ENCODE results near the gene C4orf50.

Gene C4orf50

DNA sequence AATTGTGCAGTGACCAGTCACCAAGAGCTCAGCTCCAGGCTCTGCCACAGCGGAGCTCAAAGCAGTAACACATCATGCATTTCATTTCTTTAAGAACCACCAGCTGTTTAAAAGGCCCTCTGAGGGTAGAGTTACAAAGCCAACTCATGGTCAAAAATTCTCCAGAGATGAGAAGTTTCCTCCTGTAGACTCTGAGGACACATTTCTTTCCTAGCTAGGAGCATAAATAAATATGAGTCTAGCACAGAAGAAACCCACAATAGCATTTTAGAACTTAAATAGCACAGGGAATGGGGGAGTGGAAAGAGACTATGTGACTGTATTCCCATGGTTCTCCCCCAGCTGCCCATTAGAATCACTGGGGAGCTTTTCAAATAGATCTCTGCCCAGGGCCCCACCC is 118.8 kb downstream of the C4orf50 start:
- no peak overlapping the region for H3K9ac ChIP-seq (ENCODE audit: low read depth in 1 of 2, low read length in 2 of 2)
- no peaks in the 10 kb centered on the region for H3K36me3 ChIP-seq (ENCODE audit: control insufficient read depth in 1 of 2, insufficient read depth in 2 of 2, low read length in 2 of 2)
- no peaks in the 10 kb centered on the region for H3K9me3 ChIP-seq (ENCODE audit: control insufficient read depth in 1 of 2, low read length in 2 of 2)
- H3K27me3 ChIP-seq (ENCODE audit: control insufficient read depth in 1 of 2, insufficient read depth in 2 of 2, low read length in 2 of 2), result peaks cover 0 to 10% of the 10 kb centered on the region in 2 donors
- no peaks in the 10 kb centered on the region for H3K4me1 ChIP-seq (ENCODE audit: control insufficient read depth in 1 of 2, insufficient read depth in 2 of 2, low read length in 2 of 2)
- H3K27ac ChIP-seq (ENCODE audit: low read depth, low read length), result no peak overlapping the region
- no peak overlapping the region for H3K4me3 ChIP-seq (ENCODE audit: low read depth in 1 of 2, low read length in 2 of 2)

DNA sequence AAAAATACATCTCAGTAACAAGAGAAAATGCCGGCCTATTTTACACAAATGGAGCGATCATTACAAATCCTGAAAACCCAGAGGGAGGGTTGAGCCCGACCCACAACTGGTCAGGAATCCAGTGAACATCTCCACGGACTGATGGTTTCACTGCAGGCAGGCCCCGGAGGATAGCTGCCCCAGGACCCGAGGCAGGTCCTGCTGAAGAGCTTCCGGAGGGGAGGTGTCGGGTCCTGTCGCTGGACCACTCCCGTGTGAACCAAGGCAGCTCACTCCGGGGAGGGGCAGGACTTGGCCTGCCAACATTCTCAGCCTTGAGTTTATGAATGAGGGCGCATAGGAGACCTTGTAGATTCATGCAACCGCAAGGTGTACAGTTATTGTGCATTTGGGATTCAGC is 120.6 kb downstream of the C4orf50 start:
- Histone ChIP-seq H3K4me3 (ENCODE audit: low read depth in 1 of 2, low read length in 2 of 2) (no peak overlapping the region), H3K27me3 (ENCODE audit: control insufficient read depth in 1 of 2, insufficient read depth in 2 of 2, low read length in 2 of 2) (peaks cover 11 to 19% of the 10 kb centered on the region in 2 donors), H3K9ac (ENCODE audit: low read depth in 1 of 2, low read length in 2 of 2) (no peak overlapping the region), H3K4me1 (ENCODE audit: control insufficient read depth in 1 of 2, insufficient read depth in 2 of 2, low read length in 2 of 2) (no peaks in the 10 kb centered on the region), H3K36me3 (ENCODE audit: control insufficient read depth in 1 of 2, insufficient read depth in 2 of 2, low read length in 2 of 2) (no peaks in the 10 kb centered on the region), H3K9me3 (ENCODE audit: control insufficient read depth in 1 of 2, low read length in 2 of 2) (no peaks in the 10 kb centered on the region), H3K27ac (ENCODE audit: low read depth, low read length) (no peak overlapping the region)

DNA sequence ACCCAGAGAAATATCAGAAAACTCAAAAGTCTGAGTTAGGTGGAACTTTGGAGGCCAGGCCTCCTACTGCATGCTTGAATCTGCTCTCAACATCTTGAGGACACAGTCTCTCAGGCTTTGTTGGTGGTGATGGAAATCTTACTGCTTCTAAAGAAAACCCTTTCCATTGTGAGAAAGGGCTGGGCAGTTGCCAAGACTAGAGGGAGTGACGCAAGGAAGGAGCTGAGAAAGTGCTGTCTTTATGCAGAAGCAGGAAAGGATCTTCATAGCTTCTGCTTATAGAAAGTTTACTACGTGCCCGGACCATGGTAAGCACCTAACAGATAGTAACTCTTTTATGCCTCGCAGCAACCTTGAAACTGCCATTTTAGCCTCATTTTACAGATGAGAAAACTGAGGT is 122.9 kb downstream of the C4orf50 start:
- no peak overlapping the region for H3K4me3 ChIP-seq (ENCODE audit: low read depth in 1 of 2, low read length in 2 of 2)
- H3K36me3 ChIP-seq (ENCODE audit: control insufficient read depth in 1 of 2, insufficient read depth in 2 of 2, low read length in 2 of 2), result no peaks in the 10 kb centered on the region
- no peak overlapping the region for H3K27ac ChIP-seq (ENCODE audit: low read depth, low read length)
- no peaks in the 10 kb centered on the region for H3K9me3 ChIP-seq (ENCODE audit: control insufficient read depth in 1 of 2, low read length in 2 of 2)
- no peaks in the 10 kb centered on the region for H3K4me1 ChIP-seq (ENCODE audit: control insufficient read depth in 1 of 2, insufficient read depth in 2 of 2, low read length in 2 of 2)
- no peak overlapping the region for H3K9ac ChIP-seq (ENCODE audit: low read depth in 1 of 2, low read length in 2 of 2)
- peaks cover 21 to 37% of the 10 kb centered on the region in 2 donors for H3K27me3 ChIP-seq (ENCODE audit: control insufficient read depth in 1 of 2, insufficient read depth in 2 of 2, low read length in 2 of 2)

DNA sequence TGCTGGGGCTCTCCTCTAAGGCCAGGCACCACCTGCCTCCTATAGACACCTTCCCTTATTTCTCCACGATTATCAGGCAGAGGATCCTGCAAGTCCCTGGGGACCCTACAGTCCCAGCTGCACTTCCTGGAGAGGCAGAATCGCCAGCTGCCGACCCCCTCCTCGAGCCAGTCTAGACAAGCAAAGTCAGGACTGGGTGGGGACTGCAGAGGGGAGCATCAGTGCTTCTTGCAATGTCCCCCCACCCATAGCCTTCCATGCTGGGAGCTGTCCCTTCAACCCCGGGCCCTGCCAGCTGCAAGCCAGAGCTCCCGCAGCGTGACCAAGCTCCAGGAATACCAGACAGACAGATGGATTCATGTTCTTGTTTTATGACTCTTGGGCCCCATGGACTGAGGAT is 124.0 kb downstream of the C4orf50 start:
- Histone ChIP-seq H3K4me1 (ENCODE audit: control insufficient read depth in 1 of 2, insufficient read depth in 2 of 2, low read length in 2 of 2) (no peaks in the 10 kb centered on the region), H3K27me3 (ENCODE audit: control insufficient read depth in 1 of 2, insufficient read depth in 2 of 2, low read length in 2 of 2) (peaks cover 30 to 46% of the 10 kb centered on the region in 2 donors), H3K4me3 (ENCODE audit: low read depth in 1 of 2, low read length in 2 of 2) (no peak overlapping the region), H3K27ac (ENCODE audit: low read depth, low read length) (no peak overlapping the region), H3K9ac (ENCODE audit: low read depth in 1 of 2, low read length in 2 of 2) (no peak overlapping the region), H3K36me3 (ENCODE audit: control insufficient read depth in 1 of 2, insufficient read depth in 2 of 2, low read length in 2 of 2) (no peaks in the 10 kb centered on the region), H3K9me3 (ENCODE audit: control insufficient read depth in 1 of 2, low read length in 2 of 2) (no peaks in the 10 kb centered on the region)

- Histone ChIP-seq H3K36me3 (ENCODE audit: control insufficient read depth in 1 of 2, insufficient read depth in 2 of 2, low read length in 2 of 2) (no peaks in the 10 kb centered on the region), H3K9ac (ENCODE audit: low read depth in 1 of 2, low read length in 2 of 2) (no peak overlapping the region), H3K4me3 (ENCODE audit: low read depth in 1 of 2, low read length in 2 of 2) (no peak overlapping the region), H3K27ac (ENCODE audit: low read depth, low read length) (no peak overlapping the region), H3K27me3 (ENCODE audit: control insufficient read depth in 1 of 2, insufficient read depth in 2 of 2, low read length in 2 of 2) (peaks cover 36 to 52% of the 10 kb centered on the region in 2 donors), H3K9me3 (ENCODE audit: control insufficient read depth in 1 of 2, low read length in 2 of 2) (no peaks in the 10 kb centered on the region), H3K4me1 (ENCODE audit: control insufficient read depth in 1 of 2, insufficient read depth in 2 of 2, low read length in 2 of 2) (no peaks in the 10 kb centered on the region)
These were observed 124.6 kb downstream of the C4orf50 start for GRCh38 chr4:5893591-5893990.

DNA sequence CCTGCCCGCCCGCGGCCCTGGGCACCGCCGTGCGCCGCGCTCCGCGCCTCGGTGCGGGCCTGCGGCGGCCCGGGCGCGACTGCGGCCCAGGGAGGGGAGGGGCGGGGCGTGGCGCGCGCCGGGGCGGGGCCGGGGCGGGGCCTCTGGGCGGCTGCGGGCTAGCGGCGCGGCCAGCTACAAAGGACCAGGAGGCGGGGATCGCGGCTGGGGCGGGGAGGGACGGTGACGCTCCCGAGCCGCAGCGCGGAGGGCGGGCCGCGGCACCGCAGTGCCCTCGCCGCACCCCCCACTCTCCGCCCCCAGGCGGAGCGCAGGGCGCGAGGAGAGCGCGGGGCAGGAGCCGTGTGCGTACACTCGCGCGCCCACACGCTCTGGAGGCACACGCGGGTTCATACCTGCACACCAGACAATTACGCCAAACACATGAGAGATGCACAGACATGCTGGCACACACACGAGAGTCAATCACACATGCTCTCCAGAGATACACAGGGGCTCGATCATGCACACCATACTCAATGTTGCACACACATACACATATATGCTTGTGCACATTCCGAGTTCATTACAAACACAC is 125.1 kb downstream of the C4orf50 start, which contains the start of gene CRMP1:
Gene CRMP1 (minus strand): TSS at position 83 of the 577 bp plus-strand sequence. CDS start 117 bp downstream, outside the sequence.
- no peaks in the 10 kb centered on the region for H3K4me1 ChIP-seq (ENCODE audit: control insufficient read depth in 1 of 2, insufficient read depth in 2 of 2, low read length in 2 of 2)
- H3K9ac ChIP-seq (ENCODE audit: low read depth in 1 of 2, low read length in 2 of 2), result no peak within 1 kb of the TSS
- no peaks in the 10 kb centered on the region for H3K9me3 ChIP-seq (ENCODE audit: control insufficient read depth in 1 of 2, low read length in 2 of 2)
- H3K27ac ChIP-seq (ENCODE audit: low read depth, low read length), result no peak within 1 kb of the TSS
- H3K4me3 ChIP-seq (ENCODE audit: low read depth in 1 of 2, low read length in 2 of 2), result no peak within 1 kb of the TSS
- H3K36me3 ChIP-seq (ENCODE audit: control insufficient read depth in 1 of 2, insufficient read depth in 2 of 2, low read length in 2 of 2), result no peaks in the 10 kb centered on the region
- peaks cover 37 to 51% of the 10 kb centered on the region in 2 donors for H3K27me3 ChIP-seq (ENCODE audit: control insufficient read depth in 1 of 2, insufficient read depth in 2 of 2, low read length in 2 of 2)

- no peaks in the 10 kb centered on the region for H3K4me1 ChIP-seq (ENCODE audit: control insufficient read depth in 1 of 2, insufficient read depth in 2 of 2, low read length in 2 of 2)
- H3K27me3 ChIP-seq (ENCODE audit: control insufficient read depth in 1 of 2, insufficient read depth in 2 of 2, low read length in 2 of 2), result peaks cover 39 to 46% of the 10 kb centered on the region in 2 donors
- no peak overlapping the region for H3K27ac ChIP-seq (ENCODE audit: low read depth, low read length)
- no peak overlapping the region for H3K9ac ChIP-seq (ENCODE audit: low read depth in 1 of 2, low read length in 2 of 2)
- no peaks in the 10 kb centered on the region for H3K36me3 ChIP-seq (ENCODE audit: control insufficient read depth in 1 of 2, insufficient read depth in 2 of 2, low read length in 2 of 2)
- H3K4me3 ChIP-seq (ENCODE audit: low read depth in 1 of 2, low read length in 2 of 2), result no peak overlapping the region
- no peaks in the 10 kb centered on the region for H3K9me3 ChIP-seq (ENCODE audit: control insufficient read depth in 1 of 2, low read length in 2 of 2)
These were observed 125.8 kb downstream of the C4orf50 start for GRCh38 chr4:5892323-5893003.

DNA sequence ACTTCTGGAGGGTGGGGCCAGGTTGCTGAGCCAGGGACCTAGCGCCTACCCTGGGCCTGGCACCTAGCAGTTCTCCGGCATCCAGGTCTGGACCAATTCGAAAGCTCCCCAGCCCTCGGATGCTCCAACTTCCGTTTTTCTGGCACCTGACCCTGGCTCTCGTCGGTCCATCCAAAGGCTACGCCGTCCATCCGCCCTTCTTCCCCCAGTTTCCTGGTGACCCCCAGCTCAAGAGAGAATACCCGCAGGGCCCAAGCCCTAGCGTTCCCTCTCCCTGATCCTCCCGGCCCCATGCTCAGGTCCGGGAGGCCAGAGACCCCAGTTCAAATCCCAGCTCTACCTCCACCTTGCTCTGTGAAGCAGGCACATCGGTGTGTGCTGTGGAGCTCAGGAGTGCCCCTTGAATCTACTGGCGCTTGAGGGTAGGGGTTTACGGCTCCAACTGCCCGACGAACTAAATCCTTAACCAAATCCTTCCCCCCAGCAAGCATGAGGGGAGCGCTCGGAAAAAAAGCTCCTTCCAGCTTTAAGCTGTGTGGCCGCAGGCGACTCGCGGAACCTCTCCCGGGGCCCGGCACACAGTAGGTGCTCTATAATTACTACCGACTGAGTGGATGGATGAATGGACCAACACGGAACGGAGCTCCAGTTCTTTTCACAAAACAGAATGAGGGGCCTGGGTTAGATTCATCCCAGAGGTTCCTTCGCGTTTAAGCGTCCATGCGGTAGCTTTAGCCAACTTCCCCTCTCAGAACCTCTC is 126.5 kb downstream of the C4orf50 start:
- Histone ChIP-seq H3K4me3 (ENCODE audit: low read depth in 1 of 2, low read length in 2 of 2) (no peak overlapping the region), H3K4me1 (ENCODE audit: control insufficient read depth in 1 of 2, insufficient read depth in 2 of 2, low read length in 2 of 2) (no peaks in the 10 kb centered on the region), H3K9me3 (ENCODE audit: control insufficient read depth in 1 of 2, low read length in 2 of 2) (no peaks in the 10 kb centered on the region), H3K27ac (ENCODE audit: low read depth, low read length) (no peak overlapping the region), H3K27me3 (ENCODE audit: control insufficient read depth in 1 of 2, insufficient read depth in 2 of 2, low read length in 2 of 2) (peaks cover 44 to 52% of the 10 kb centered on the region in 2 donors), H3K36me3 (ENCODE audit: control insufficient read depth in 1 of 2, insufficient read depth in 2 of 2, low read length in 2 of 2) (no peaks in the 10 kb centered on the region), H3K9ac (ENCODE audit: low read depth in 1 of 2, low read length in 2 of 2) (no peak overlapping the region)

DNA sequence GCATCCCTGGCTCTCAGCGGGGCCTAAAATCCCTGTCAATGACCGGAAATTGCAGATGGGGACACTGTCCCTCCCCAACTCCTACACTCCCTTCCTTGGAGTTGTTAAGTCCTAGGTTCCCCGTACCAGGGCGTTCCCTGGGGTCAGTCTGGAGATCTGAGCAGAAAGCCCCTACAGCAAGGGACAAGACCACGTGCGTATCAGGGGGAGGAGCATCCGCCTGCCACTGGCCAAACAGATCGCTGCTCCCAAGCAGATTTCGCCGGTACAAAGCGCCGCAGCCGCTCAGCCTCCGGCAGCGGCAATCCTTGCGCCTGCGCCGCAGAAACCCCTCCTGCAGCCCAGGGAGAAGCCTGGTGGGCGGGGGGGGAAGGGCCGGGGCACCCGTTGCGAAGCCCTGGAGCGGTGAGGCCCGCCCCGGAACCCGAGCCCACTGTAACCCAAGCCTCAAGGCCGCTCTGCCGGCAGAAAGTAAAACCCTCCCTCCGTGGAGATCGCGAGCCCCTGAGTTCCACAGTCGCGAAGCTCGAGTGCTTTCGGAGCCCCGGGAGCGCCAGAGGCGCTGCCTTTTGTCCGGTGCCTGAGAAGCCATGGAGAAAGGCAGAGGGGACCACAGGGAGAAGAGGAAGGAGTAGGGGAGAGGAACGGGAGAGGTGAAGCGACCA is 128.0 kb downstream of the C4orf50 start:
- H3K4me3 ChIP-seq (ENCODE audit: low read depth in 1 of 2, low read length in 2 of 2), result no peak overlapping the region
- H3K27ac ChIP-seq (ENCODE audit: low read depth, low read length), result no peak overlapping the region
- no peak overlapping the region for H3K9ac ChIP-seq (ENCODE audit: low read depth in 1 of 2, low read length in 2 of 2)

More for the DNA sequence above, 128.0 kb downstream of the C4orf50 start:
- no peaks in the 10 kb centered on the region for H3K4me1 ChIP-seq (ENCODE audit: control insufficient read depth in 1 of 2, insufficient read depth in 2 of 2, low read length in 2 of 2)
- H3K27me3 ChIP-seq (ENCODE audit: control insufficient read depth in 1 of 2, insufficient read depth in 2 of 2, low read length in 2 of 2), result peaks cover 49 to 55% of the 10 kb centered on the region in 2 donors
- no peaks in the 10 kb centered on the region for H3K36me3 ChIP-seq (ENCODE audit: control insufficient read depth in 1 of 2, insufficient read depth in 2 of 2, low read length in 2 of 2)
- H3K9me3 ChIP-seq (ENCODE audit: control insufficient read depth in 1 of 2, low read length in 2 of 2), result no peaks in the 10 kb centered on the region
